OCI-LY7 (cell line): ENCODE data around the gene HDGFL2. TPM values are rescaled to one million over a fixed set of nuclear protein-coding genes. Genes with fewer than 3 reads are reported as not detected.

ENCODE experiments used
- BruUV-seq: library from RNA; stranded (reverse); fragments of 400-500 nt; replicated peaks from 2 replicates; lab custom pipeline; 2021; lab: Mats Ljungman, UMichigan
- CTCF ChIA-PET: fragments of 300-600 bp; sonication (Branson Sonifier 250); formaldehyde crosslinking; loops from one replicate; lab custom pipeline; 2022; ENCODE audit warnings: antibody characterized with exemption; ENCODE audit not compliant: unreplicated experiment; lab: Charles Lee
- POLR2A ChIA-PET: fragments of 300-600 bp; sonication (Branson Sonifier 250); formaldehyde crosslinking; loops from one replicate; lab custom pipeline; 2022; ENCODE audit warnings: antibody characterized with exemption; lab: Charles Lee
- DNase-seq: peaks from one replicate; pipeline ENCODE4 v3.0.0-alpha.2; 2015; ENCODE audit warnings: low spot score
- H2AFZ ChIP-seq: fragments of 200-600 bp; sonication (generic), shearing (Covaris generic); 2 replicates; pipeline ENCODE4 v1.6.1; 2014; ENCODE audit warnings: mild to moderate bottlenecking, antibody characterized with exemption, low read length, moderate library complexity
- H3K27ac ChIP-seq: fragments of 200-600 bp; sonication (generic); 2 replicates; pipeline ENCODE4 v1.5.1; 2014; ENCODE audit warnings: mixed run types, low read depth, mild to moderate bottlenecking, moderate library complexity, low read length, inconsistent platforms; ENCODE audit not compliant: poor library complexity, severe bottlenecking
- H3K36me3 ChIP-seq: fragments of 200-600 bp; sonication (generic); 2 replicates; pipeline ENCODE4 v1.6.1; 2014; ENCODE audit warnings: mild to moderate bottlenecking, antibody characterized with exemption, low read length, moderate library complexity, mixed read lengths; ENCODE audit not compliant: insufficient read depth
- H3K4me1 ChIP-seq: fragments of 200-600 bp; sonication (generic); 2 replicates; pipeline ENCODE4 v1.5.1; 2014; ENCODE audit warnings: mild to moderate bottlenecking, low read length; ENCODE audit not compliant: insufficient read depth, poor library complexity, severe bottlenecking
- H3K4me2 ChIP-seq: fragments of 200-600 bp; sonication (generic); 2 replicates; pipeline ENCODE4 v1.6.1; 2014; ENCODE audit warnings: mild to moderate bottlenecking, low read length
- H3K4me3 ChIP-seq: fragments of 200-600 bp; sonication (generic); 2 replicates; pipeline ENCODE4 v1.5.1; 2014; ENCODE audit warnings: mild to moderate bottlenecking, low read depth, low read length; ENCODE audit not compliant: poor library complexity, severe bottlenecking
- H3K79me2 ChIP-seq: fragments of 200-600 bp; sonication (generic); 2 replicates; pipeline ENCODE4 v1.6.1; 2016; ENCODE audit warnings: low read depth, mild to moderate bottlenecking, low read length, moderate library complexity, mixed read lengths; ENCODE audit not compliant: insufficient read depth
- H3K9me2 ChIP-seq: fragments of 200-600 bp; sonication (generic); 2 replicates; pipeline ENCODE4 v1.6.1; 2016; ENCODE audit warnings: mild to moderate bottlenecking, low read length, mixed read lengths; ENCODE audit not compliant: insufficient read depth
- H3K9me3 ChIP-seq: fragments of 200-600 bp; sonication (generic); 2 replicates; pipeline ENCODE4 v1.6.1; 2014; ENCODE audit warnings: mild to moderate bottlenecking, mixed run types, low read length, mixed read lengths
- H4K20me1 ChIP-seq: fragments of 200-600 bp; sonication (generic); 2 replicates; pipeline ENCODE4 v1.6.1; 2014; ENCODE audit warnings: mild to moderate bottlenecking, antibody characterized with exemption, low read length, moderate library complexity, mixed read lengths; ENCODE audit not compliant: insufficient read depth
- EZH2phosphoT487 ChIP-seq: fragments of 200-600 bp; sonication (generic); IDR thresholded peaks from 2 replicates; pipeline ENCODE4 v1.6.1; 2018; ENCODE audit warnings: low read depth, borderline replicate concordance, mild to moderate bottlenecking, mixed run types, antibody characterized with exemption, low read length, moderate library complexity, mixed read lengths
- intact Hi-C: fragments of 100-400 bp; cut with micrococcal nuclease; formaldehyde crosslinking; loops from one replicate; pipeline ENCODE4 v1.10.0; 2022; ENCODE audit not compliant: unreplicated experiment
- total RNA-seq, 2 experiments: library from RNA; depleted of rRNA in 1 of 2; stranded (reverse); fragments of >200 nt in 1 of 2; shearing (Covaris generic) in 1 of 2; gene quantifications; 2 replicates each; pipeline ENCODE4 v1.2.3, GENCODE V29; 2014 to 2022
- TF ChIP-seq, protein P1 (sequence below): fragments of 200-600 bp; sonication (generic); conservative IDR thresholded peaks from 2 replicates; pipeline ENCODE4 v1.5.1; 2014; ENCODE audit warnings: mild to moderate bottlenecking, antibody characterized with exemption, low read length, moderate library complexity, mixed read lengths

Gene HDGFL2
- total RNA-seq, 2 experiments from 2014 or later: 54.5 to 85.9 TPM

DNA sequence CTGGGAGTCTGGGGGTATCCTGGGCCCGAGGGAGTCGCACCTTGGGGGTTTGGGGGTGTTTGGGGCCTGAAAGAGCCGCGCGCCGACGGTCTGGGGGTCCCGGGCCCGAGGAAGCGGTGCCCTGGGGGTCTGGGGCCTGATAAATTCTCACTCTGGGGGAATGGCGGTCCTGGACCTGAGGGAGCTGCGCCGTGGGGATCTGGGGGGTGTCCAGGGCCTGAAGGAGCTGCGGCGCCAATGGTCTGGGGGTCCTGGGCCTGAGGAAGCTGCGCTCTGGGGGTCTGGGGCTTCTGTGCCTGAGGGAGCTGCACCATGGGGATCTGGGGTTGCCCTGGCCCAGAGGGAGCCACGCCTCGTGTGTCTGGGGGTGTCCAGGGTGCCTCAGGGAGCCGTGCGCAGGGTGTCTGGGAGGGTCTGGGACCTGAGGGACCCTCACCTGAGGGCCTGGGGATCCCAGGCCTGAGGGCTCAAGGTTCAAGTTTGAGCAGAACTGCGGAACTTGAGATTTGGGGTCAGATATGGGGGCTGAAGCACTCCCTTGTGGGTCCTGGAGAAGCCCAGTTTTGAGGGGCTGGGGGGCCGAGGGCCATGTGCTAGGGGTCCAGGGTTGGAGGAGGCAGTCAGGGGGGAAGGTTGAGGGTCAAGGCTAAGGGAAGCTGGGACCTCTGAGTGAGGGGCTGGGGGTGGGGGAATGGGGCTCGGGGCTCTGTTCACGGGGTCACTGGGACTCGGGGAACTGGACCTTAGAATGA lies 1.1 kb downstream of the HDGFL2 start:
- Histone ChIP-seq H2AFZ (no peak overlapping the region), H3K9me2 (no peaks in the 10 kb centered on the region), H4K20me1 (no peaks in the 10 kb centered on the region), H3K36me3 (peaks cover 22% of the 10 kb centered on the region), H3K4me1 (peaks cover 30% of the 10 kb centered on the region), H3K9me3 (no peaks in the 10 kb centered on the region), H3K27ac (no peak overlapping the region), H3K79me2 (peaks cover 27% of the 10 kb centered on the region), H3K4me2 (peak overlapping the region; percentile 91), H3K4me3 (peak overlapping the region; percentile 98)
- intact Hi-C loops: loop anchor here (5.0 kb wide), 1 partner anchor 71 kb away; the partner anchor contains the start of genes CHAF1A and SH3GL1
- CTCF ChIA-PET: no interaction called here
- no peak for DNase-seq
- no TSS peak for BruUV-seq
- POLR2A ChIA-PET: interaction anchor here (0.6 to 0.7 kb wide), 2 partner anchors 17 to 71 kb away, joined by 3 to 4 read pairs; partner anchors contain the start of gene CHAF1A
- no peak for TF ChIP-seq EZH2phosphoT487
- TF ChIP-seq, protein P1, sequence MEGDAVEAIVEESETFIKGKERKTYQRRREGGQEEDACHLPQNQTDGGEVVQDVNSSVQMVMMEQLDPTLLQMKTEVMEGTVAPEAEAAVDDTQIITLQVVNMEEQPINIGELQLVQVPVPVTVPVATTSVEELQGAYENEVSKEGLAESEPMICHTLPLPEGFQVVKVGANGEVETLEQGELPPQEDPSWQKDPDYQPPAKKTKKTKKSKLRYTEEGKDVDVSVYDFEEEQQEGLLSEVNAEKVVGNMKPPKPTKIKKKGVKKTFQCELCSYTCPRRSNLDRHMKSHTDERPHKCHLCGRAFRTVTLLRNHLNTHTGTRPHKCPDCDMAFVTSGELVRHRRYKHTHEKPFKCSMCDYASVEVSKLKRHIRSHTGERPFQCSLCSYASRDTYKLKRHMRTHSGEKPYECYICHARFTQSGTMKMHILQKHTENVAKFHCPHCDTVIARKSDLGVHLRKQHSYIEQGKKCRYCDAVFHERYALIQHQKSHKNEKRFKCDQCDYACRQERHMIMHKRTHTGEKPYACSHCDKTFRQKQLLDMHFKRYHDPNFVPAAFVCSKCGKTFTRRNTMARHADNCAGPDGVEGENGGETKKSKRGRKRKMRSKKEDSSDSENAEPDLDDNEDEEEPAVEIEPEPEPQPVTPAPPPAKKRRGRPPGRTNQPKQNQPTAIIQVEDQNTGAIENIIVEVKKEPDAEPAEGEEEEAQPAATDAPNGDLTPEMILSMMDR: no peak

DNA sequence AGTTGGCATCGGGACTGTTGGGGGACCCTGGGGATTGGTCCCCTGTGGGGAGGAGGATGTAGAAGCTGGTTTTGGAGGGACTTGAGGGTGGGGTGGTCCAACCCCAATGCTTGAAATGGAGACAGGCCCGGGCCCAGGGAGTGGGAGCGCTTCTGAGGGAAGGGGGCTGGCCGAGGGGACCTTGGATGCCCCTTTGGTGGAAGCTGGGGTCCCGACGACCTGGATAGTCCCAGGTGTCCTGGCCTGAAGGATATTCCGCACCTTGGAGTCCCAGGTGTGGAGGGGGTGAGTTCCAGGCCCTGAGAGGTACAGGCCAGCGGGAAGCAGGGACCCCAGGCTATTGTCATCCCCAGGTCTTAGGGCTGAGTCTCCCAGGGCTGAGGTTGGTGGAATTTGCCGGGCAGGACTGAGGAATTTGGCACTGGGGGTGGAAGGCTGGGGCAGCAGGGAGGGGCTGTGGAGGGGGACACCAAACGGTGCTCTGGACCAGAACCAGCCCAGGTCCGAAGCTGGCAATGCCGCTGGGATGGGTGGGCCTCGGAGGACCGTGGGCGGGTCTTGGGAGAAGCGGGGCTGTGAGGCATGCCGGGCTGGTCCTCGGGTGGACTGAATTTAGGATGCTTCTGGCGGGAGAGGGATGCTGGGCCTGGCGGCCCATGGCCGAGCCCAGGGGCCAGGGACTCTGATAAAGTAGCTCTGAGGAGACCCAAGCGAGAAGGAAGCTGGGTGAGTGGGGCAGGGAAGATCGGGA lies 1.8 kb downstream of the HDGFL2 start:
- intact Hi-C loops: loop anchor here (5.0 kb wide), 1 partner anchor 72 kb away; the partner anchor contains the start of genes CHAF1A and SH3GL1
- Histone ChIP-seq H3K9me2 (no peaks in the 10 kb centered on the region), H3K79me2 (peaks cover 27% of the 10 kb centered on the region), H3K27ac (peak overlapping the region; percentile 31), H2AFZ (peak overlapping the region; percentile 43; the same call in 1 of the 2 replicates), H3K36me3 (peaks cover 24% of the 10 kb centered on the region), H3K9me3 (no peaks in the 10 kb centered on the region), H3K4me2 (peak overlapping the region; percentile 91), H3K4me1 (peaks cover 30% of the 10 kb centered on the region), H4K20me1 (no peaks in the 10 kb centered on the region), H3K4me3 (peak overlapping the region; percentile 98)
- BruUV-seq: no TSS peak
- POLR2A ChIA-PET: interaction anchor here (0.6 to 1.1 kb wide), 4 partner anchors 64 to 251 kb away, joined by 3 read pairs; partner anchors contain the start of gene CHAF1A
- CTCF ChIA-PET: interaction anchor here (0.5 kb wide), 1 partner anchor 1481 kb away, joined by 3 read pairs; no protein-coding TSS in a partner anchor
- TF ChIP-seq, protein P1: no peak
- no peak for TF ChIP-seq EZH2phosphoT487
- no peak for DNase-seq
